K562 (cell line): ENCODE results near the gene SNAI1. TPM values are rescaled to one million over a fixed set of nuclear protein-coding genes. Genes with fewer than 3 reads are reported as not detected.

Source experiments
- ARID3B ChIP-seq: fragments of 250-450 bp; sonication (Bioruptor Pico); IDR thresholded peaks from 2 replicates; pipeline ENCODE4 v1.4.0; 2020; ENCODE audit warnings: borderline replicate concordance
- BHLHE40 ChIP-seq: IDR thresholded peaks from 2 replicates; pipeline ENCODE4 v1.6.1; 2011; ENCODE audit warnings: low read length, improper control_type of control experiment
- LARP7 ChIP-seq: fragments of 450-650 bp; IDR thresholded peaks from 2 replicates; pipeline ENCODE4 v1.6.1; 2016
- MBD2 ChIP-seq: sonication (generic); IDR thresholded peaks from 2 replicates; pipeline ENCODE4 v1.6.1; 2016; ENCODE audit warnings: low read depth, borderline replicate concordance
- MXI1 ChIP-seq: IDR thresholded peaks from 2 replicates; pipeline ENCODE4 v1.6.1; 2011; ENCODE audit warnings: low read depth, mild to moderate bottlenecking, improper control_type of control experiment, low read length
- PHTF2 ChIP-seq: fragments of 250-450 bp; sonication (Bioruptor Pico); IDR thresholded peaks from 2 replicates; pipeline ENCODE4 v1.5.0; 2021; ENCODE audit warnings: mild to moderate bottlenecking
- PTBP1 ChIP-seq: fragments of 200-400 bp; formaldehyde crosslinking; IDR thresholded peaks from 2 replicates; pipeline ENCODE4 v1.6.1; 2017; ENCODE audit warnings: low read depth, low read length
- RBM34 ChIP-seq: fragments of 200-400 bp; formaldehyde crosslinking; IDR thresholded peaks from 2 replicates; pipeline ENCODE4 v1.6.1; 2018; ENCODE audit warnings: low read length, borderline replicate concordance; ENCODE audit not compliant: insufficient read depth
- SIN3B ChIP-seq: fragments of 450-650 bp; IDR thresholded peaks from 2 replicates; pipeline ENCODE4 v1.6.1; 2017; ENCODE audit warnings: low read depth, mild to moderate bottlenecking, moderate library complexity
- ZHX1 ChIP-seq: fragments of 150-350 bp; conservative IDR thresholded peaks from 2 replicates; pipeline ENCODE4 v1.6.1; 2014; ENCODE audit warnings: low read length
- ZNF239 ChIP-seq: fragments of 250-450 bp; sonication (Bioruptor Pico); IDR thresholded peaks from 2 replicates; pipeline ENCODE4 v1.4.0; 2020; ENCODE audit warnings: mild to moderate bottlenecking
- ZNF277 ChIP-seq: fragments of 250-450 bp; sonication (Bioruptor Pico); IDR thresholded peaks from 2 replicates; pipeline ENCODE4 v1.8.0; 2022; ENCODE audit warnings: inconsistent platforms, mild to moderate bottlenecking, moderate library complexity, borderline replicate concordance
- ZNF347 ChIP-seq: fragments of 450-650 bp; formaldehyde crosslinking; IDR thresholded peaks from 2 replicates; pipeline ENCODE4 v1.4.0; 2020; ENCODE audit warnings: low read depth, mild to moderate bottlenecking, moderate library complexity
- ZNF398 ChIP-seq: fragments of 250-450 bp; sonication (Bioruptor Pico); IDR thresholded peaks from 2 replicates; pipeline ENCODE4 v1.8.0; 2021; ENCODE audit warnings: moderate library complexity, mild to moderate bottlenecking, inconsistent platforms
- ZNF512 ChIP-seq: IDR thresholded peaks from 2 replicates; pipeline ENCODE4 v1.6.1; 2016; ENCODE audit warnings: missing genetic modification characterization, missing compliant biosample characterization
- ZNF785 ChIP-seq: fragments of 250-450 bp; sonication (Bioruptor Pico); IDR thresholded peaks from 2 replicates; pipeline ENCODE4 v1.4.0; 2020; ENCODE audit warnings: mild to moderate bottlenecking
- polyA plus RNA-seq, 8 experiments: library from polyadenylated mRNA; depleted of rRNA in 4 of 8; stranded (reverse) in 5 of 8; unstranded in 3 of 8; fragments of >200 nt; fragmentation: Nextera tagmentation in 2 of 8; fragmentation: Illumina TruSeq in 1 of 8; extraction: Ambion mirVana in 2 of 8; extraction: Trizol in 1 of 8; gene quantifications; 2 replicates each; pipeline versions ENCODE4 v1.2.1 to v1.2.3, GENCODE V29; 2011 to 2014; ENCODE audit warnings: inconsistent platforms in 1 of 8, missing spikeins in 1 of 8
- total RNA-seq, 7 experiments: library from RNA; depleted of rRNA in 6 of 7; stranded (reverse); fragments of >200 nt in 6 of 7; fragmentation: Illumina TruSeq in 2 of 7; extraction: Trizol in 2 of 7; gene quantifications; 2 replicates each; pipeline versions ENCODE4 v1.2.1 to v1.2.3, GENCODE V29; 2011 to 2021; ENCODE audit warnings: low replicate concordance in 1 of 7
- TF ChIP-seq, protein P1 (sequence below): fragments of 450-650 bp; conservative IDR thresholded peaks from 2 replicates; pipeline ENCODE4 v1.6.1; 2016; ENCODE audit warnings: missing genetic modification characterization, low read depth, mild to moderate bottlenecking, control low read depth, missing compliant biosample characterization

Gene SNAI1
- total and polyA plus RNA-seq, 9 of the 15 experiments (the other 6 are each of a cell fraction or from before 2014, with no cell fraction given): 0.32 to 11.6 (median 2.0) TPM

GRCh38 chr20:49989234-49990065 lies 6.7 kb downstream of the SNAI1 start (continued):
- TF ChIP-seq ZHX1 (no peak), MBD2 (no peak), RBM34 (no peak), MXI1 (no peak), ARID3B (no peak), PHTF2 (CRISPR knock-in tag) (no peak), ZNF398 (no peak), ZNF347 (CRISPR knock-in tag) (no peak), BHLHE40 (no peak), PTBP1 (no peak), ZNF239 (CRISPR knock-in tag) (no peak), ZNF785 (no peak), LARP7 (no peak), ZNF277 (CRISPR knock-in tag) (no peak), ZNF512 (no peak), SIN3B (no peak)
- TF ChIP-seq, protein P1, sequence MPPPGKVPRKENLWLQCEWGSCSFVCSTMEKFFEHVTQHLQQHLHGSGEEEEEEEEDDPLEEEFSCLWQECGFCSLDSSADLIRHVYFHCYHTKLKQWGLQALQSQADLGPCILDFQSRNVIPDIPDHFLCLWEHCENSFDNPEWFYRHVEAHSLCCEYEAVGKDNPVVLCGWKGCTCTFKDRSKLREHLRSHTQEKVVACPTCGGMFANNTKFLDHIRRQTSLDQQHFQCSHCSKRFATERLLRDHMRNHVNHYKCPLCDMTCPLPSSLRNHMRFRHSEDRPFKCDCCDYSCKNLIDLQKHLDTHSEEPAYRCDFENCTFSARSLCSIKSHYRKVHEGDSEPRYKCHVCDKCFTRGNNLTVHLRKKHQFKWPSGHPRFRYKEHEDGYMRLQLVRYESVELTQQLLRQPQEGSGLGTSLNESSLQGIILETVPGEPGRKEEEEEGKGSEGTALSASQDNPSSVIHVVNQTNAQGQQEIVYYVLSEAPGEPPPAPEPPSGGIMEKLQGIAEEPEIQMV (tag): no peak
